GM20431 (cell line): ENCODE data around the gene TBCK.

Source experiments
- in situ Hi-C: fragments of 300-500 bp; cut with MseI, MboI; formaldehyde crosslinking; loops from one replicate; pipeline ENCODE4 v1.15.0; 2020; ENCODE audit warnings: low sequenced_read_pairs; ENCODE audit not compliant: unreplicated experiment

TBCK gene

DNA sequence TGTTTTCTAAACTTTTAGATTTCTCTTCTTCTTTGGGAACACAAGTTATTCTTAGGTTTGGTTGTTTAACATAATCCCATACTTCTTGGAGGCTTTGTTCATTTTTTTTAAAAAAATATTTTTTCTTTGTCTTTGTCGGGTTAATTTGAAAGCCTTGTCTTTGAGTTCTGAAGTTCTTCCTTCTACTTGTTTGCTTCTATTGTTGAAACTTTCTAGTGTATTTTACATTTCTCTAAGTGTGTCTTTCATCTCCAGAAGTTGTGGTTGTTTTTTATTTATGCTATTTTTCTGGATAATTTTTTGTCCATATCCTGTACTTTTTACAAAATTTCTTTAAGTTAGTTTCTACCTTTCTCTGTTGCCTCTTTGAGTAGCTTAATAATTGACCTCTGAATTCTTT is 304.6 kb downstream of the TBCK start:
- in situ Hi-C loops, result no loop called here

DNA sequence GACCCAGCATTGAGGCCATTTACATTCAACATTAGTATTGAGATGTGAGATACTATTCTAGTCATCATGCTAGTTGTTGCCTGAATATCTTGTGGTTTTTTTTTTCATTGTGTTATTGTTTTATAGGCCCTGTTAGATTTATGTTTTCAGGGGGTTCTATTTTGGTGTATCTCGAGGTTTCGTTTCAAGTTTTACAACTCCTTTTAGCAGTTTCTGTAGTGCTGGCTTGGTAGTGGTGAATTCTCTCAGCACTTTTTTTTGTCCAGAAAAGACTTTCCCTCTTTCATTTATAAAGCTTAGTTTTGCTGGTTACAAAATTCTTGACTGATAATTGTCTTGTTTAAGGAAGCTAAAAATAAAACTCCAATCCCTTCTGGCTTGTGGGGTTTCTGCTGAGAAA is 305.2 kb downstream of the TBCK start:
- in situ Hi-C loops, result no loop called here

DNA sequence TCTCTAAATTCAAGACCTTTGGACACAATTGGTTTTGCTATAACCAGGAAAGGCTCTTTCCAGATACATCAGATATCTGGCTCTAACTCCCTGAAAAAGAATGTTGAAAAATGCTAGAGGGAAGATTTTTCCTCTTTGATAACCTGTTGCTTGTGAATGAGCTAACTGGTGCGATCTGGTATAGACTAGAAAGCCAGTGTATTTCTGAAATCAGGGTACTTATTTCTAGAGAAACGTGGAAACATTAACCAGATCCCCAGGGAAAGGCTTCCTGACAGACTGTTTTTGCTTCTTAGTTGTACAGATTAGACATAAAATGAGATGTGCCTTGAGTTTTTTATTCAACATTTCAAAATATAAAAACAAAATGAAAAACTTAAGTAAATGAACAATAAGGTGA is 313.0 kb downstream of the TBCK start:
- in situ Hi-C loops, result no loop called here

DNA sequence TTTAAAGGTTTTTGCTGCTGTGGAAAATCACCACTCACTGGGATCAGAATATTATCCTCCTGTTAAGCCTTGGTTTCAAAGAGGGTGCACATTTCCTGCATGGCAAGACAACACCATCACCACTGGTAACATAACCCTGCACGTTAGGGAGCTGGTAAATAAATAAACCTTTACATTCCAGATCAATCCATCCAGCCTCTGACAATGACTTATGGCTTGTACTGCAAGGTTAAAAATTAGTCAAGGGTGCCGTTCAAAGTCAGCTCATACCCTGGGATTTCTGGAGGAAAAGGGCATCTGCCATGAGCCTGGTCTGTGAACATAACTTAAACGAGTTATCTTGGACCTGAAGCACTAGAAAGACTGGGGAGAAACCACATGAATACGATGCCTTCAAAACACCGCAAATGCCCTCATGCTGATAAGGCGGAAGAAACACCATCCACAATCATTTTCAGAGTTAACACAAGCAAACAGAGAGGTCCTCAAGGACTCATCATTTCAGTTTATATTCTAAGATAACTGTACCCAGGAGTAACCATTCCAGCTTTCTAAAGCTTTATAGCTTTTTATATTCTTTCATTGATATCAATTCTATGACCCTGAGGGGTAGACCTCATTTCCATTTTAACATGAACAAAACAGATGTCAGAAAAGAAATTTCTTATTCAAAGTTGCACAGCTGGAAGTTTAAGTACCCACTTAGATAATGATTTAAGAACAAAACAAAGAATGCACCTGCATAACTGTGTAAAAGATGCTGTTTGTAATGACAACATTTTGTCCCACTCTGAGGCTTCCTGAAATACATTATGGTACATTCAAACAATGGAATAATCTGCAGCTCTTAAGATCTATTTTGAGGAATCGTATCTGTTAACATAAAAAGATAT is 317.6 kb downstream of the TBCK start:
- in situ Hi-C loops, result no loop called here

DNA sequence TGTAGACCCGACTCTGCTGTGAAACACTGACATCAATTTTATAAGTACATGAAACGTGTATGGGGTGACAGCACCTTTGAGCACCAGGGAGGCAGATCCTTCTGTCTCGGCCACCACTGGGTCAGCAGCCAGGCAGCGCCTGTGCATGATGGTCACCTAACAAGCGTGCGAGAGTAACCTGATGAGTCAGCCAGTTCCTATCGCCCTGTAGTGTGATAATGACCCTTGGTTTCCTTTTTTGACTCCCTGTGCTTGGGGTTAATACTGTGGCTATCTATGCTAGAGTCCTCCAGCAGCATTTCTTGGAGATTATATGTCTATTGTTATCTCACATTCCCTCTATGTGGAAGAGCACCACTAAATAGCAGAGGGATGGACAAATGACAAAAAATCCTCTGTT is 319.2 kb downstream of the TBCK start:
- in situ Hi-C loops, result no loop called here

DNA sequence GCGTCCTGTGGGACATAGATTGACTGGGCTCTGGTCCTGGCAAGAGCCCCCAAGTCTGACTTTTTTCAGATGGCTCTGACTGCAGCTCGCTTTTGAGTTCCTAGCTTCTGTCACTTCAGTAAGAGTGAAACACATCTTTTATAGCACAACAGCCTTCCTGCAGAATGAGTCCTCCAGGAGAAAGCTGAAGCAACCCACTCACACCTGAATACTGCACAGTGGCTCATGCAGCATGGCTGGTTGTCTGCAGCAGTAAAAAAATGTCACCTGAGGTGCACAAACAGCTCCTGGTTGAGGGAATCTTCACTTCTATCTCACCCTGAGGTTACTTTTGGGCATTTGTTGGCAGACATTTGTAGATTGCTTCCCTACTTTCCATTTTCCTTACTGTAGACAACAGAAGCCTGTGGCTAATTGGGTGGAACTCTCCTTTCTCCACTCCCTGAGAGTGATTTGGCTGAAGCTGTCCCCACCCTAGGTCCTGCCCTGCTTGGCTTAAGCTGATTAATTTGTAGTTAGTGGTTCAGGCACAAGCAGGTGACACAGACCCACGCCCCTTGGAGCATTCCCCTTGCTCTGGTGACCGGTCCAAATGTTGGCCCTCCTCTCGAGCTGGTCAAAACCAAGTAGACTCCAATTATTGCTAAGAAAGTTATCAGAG is 321.0 kb downstream of the TBCK start:
- in situ Hi-C loops, result no loop called here

DNA sequence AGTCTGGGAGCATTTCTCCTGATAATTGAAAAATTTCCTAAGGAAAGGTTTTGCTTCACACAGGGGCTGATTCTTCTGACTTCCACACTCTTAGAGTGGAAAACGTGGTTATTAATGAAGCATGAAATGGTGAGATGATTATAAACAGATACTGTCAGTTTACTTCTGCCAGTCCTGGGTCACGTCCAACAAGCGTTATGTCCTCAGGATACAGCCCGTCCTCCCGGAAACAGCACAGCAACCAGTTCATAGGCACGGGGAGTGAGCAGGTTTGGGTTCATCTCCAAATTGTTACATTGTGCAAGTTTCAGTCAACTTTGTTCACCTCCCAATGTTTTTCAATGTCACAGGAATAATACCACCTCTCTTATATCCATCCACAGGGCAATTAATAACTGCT is 321.9 kb downstream of the TBCK start:
- in situ Hi-C loops, result no loop called here

DNA sequence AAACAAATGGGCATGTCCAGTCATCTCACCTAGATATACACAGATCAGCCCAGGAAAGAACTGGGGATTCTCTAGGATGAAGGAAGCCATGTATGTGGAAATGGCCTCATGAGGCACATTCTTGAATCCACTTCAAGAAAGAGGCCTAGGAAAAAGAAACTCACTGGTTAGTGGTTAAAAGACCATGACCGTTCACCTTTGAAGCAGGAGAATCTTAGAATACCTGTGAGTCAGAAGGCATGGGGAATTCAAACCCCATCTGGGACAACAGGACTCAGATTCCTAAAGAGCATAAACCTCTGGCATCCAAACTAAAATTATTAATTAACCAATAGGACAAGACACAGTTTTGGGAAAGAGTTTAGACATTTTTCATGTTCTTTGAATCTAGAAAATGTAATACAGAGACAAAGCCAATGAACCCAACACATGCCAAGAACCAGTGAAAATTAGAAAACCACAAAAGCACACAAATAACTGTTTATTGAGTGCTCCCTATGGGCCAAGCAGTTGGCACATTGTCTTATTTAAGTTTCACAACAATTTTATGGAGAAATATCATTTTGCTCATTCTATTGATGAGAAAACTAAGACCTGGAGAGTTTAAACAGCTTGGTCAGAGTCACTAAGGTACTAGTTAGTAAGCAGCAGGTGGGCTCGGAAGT is 323.2 kb downstream of the TBCK start:
- in situ Hi-C loops, result no loop called here

DNA sequence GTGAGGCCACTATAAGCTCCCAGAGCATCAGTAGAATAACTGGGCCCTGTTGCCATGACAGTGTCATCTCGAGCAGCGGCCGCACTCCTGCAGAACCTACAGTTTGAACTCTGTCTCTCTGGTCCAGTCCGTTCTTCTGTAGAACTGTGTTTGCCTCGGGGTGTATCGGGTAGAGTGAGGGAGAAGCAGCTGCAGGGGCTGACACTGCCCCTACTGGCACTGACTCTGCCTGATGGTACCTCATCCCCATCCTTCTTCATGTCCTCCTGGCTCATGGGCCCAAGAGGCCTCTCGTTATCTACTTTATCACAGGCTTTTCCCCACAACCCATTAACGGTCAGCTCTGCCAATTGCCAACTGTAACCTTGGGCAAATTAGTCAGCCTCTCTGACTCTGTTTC is 324.3 kb downstream of the TBCK start:
- in situ Hi-C loops, result no loop called here
